ENCODE data around the gene ZNF157.

DNA sequence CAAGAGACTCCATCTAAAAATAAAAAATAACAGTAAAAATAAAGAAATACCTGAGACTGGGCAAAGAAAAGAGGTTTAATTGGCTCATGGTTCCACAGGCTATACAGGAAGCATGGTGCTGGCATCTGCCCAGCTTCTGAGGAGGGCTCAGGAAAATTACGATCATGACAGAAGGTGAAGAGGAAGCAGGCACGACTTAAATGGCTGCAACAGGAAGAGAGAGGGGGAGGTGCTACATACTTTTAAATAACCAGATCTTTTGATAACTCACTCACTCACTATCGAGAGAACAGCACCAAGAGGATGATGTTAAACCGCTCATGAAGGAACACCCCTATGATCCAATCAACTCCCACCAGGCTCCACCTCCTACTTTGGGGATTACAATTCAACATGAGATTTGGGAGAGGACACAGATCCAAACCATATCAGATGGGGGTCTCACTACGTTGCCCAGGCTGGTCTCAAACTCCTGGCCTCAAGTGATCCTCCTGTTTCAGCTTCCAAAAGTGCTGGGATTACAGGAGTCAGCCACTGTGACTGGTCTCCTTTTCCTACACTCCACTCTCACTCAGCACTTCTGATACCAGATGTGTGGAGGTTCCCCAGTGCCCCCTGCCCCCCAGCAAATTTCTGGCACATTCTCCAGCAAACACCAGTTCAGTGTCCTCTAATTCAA is 11.9 kb upstream of the ZNF157 start:
- TF ChIP-seq RARB (CRISPR knock-in tag; IDR thresholded peaks at IDR 0.05) (no peak), ZNF565 (CRISPR knock-in tag; conservative IDR thresholded peaks at IDR 0.05; ENCODE audit: low read depth) (no peak), ARNTL (CRISPR knock-in tag; IDR thresholded peaks at IDR 0.05; ENCODE audit: borderline replicate concordance, low read depth) (no peak), ZFP3 (CRISPR knock-in tag; IDR thresholded peaks at IDR 0.05) (no peak), ESRRG (CRISPR knock-in tag; IDR thresholded peaks at IDR 0.05) (no peak), TCF4 (CRISPR knock-in tag; IDR thresholded peaks at IDR 0.05; ENCODE audit: borderline replicate concordance) (no peak)
- TF ChIP-seq, protein P1, sequence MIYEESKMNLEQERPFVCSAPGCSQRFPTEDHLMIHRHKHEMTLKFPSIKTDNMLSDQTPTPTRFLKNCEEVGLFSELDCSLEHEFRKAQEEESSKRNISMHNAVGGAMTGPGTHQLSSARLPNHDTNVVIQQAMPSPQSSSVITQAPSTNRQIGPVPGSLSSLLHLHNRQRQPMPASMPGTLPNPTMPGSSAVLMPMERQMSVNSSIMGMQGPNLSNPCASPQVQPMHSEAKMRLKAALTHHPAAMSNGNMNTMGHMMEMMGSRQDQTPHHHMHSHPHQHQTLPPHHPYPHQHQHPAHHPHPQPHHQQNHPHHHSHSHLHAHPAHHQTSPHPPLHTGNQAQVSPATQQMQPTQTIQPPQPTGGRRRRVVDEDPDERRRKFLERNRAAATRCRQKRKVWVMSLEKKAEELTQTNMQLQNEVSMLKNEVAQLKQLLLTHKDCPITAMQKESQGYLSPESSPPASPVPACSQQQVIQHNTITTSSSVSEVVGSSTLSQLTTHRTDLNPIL (CRISPR knock-in tag; IDR thresholded peaks at IDR 0.05; ENCODE audit: low read depth) = no peak
- TF ChIP-seq, protein P2, sequence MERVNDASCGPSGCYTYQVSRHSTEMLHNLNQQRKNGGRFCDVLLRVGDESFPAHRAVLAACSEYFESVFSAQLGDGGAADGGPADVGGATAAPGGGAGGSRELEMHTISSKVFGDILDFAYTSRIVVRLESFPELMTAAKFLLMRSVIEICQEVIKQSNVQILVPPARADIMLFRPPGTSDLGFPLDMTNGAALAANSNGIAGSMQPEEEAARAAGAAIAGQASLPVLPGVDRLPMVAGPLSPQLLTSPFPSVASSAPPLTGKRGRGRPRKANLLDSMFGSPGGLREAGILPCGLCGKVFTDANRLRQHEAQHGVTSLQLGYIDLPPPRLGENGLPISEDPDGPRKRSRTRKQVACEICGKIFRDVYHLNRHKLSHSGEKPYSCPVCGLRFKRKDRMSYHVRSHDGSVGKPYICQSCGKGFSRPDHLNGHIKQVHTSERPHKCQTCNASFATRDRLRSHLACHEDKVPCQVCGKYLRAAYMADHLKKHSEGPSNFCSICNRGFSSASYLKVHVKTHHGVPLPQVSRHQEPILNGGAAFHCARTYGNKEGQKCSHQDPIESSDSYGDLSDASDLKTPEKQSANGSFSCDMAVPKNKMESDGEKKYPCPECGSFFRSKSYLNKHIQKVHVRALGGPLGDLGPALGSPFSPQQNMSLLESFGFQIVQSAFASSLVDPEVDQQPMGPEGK (CRISPR knock-in tag; IDR thresholded peaks at IDR 0.05; ENCODE audit: borderline replicate concordance) = no peak
- TF ChIP-seq, protein P3, sequence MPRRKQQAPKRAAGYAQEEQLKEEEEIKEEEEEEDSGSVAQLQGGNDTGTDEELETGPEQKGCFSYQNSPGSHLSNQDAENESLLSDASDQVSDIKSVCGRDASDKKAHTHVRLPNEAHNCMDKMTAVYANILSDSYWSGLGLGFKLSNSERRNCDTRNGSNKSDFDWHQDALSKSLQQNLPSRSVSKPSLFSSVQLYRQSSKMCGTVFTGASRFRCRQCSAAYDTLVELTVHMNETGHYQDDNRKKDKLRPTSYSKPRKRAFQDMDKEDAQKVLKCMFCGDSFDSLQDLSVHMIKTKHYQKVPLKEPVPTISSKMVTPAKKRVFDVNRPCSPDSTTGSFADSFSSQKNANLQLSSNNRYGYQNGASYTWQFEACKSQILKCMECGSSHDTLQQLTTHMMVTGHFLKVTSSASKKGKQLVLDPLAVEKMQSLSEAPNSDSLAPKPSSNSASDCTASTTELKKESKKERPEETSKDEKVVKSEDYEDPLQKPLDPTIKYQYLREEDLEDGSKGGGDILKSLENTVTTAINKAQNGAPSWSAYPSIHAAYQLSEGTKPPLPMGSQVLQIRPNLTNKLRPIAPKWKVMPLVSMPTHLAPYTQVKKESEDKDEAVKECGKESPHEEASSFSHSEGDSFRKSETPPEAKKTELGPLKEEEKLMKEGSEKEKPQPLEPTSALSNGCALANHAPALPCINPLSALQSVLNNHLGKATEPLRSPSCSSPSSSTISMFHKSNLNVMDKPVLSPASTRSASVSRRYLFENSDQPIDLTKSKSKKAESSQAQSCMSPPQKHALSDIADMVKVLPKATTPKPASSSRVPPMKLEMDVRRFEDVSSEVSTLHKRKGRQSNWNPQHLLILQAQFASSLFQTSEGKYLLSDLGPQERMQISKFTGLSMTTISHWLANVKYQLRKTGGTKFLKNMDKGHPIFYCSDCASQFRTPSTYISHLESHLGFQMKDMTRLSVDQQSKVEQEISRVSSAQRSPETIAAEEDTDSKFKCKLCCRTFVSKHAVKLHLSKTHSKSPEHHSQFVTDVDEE (CRISPR knock-in tag; IDR thresholded peaks at IDR 0.05) = no peak
